Adipose tissue (tissue), 3 donors: ENCODE data around the gene APBB2. TPM values are rescaled to one million over a fixed set of nuclear protein-coding genes. Genes with fewer than 3 reads are reported as not detected.

Source experiments
- polyA plus RNA-seq, 3 donors: library from polyadenylated mRNA; stranded (reverse); fragments of 200-250 nt; gene quantifications; one replicate each; pipeline ENCODE4 v1.2.3, GENCODE V29; 2013
- donor health status: healthy with polysubstance abuse.
- donor health status: Bipolar disorder and iron deficiency.
- donor health status: healthy.

The APBB2 gene
- polyA plus RNA-seq, 3 donors, result 6.1 to 36.6 (median 27.3) TPM

Other genes starting within 250 kb of the APBB2 start
- 10 to 100 TPM; 15.1 to 39.3 (median 28.6) TPM for gene UCHL1, start 42.4 kb upstream of the APBB2 start, polyA plus RNA-seq